ENCODE results near the gene FOXM1.

- TF ChIP-seq CTCF (IDR thresholded peaks at IDR 0.05) = no peak
- TF ChIP-seq EZH2 (IDR thresholded peaks at IDR 0.05) = no peak
Measured at GRCh38 chr12:2919249-2919648, 42.3 kb upstream of the FOXM1 start.
